NCI-H524 treated with DMSO at 0.1 percent for 48 hours (cell line): ENCODE measurements around the gene SPO11.
A peak's percentile ranks its signal among the peaks of the same experiment; 100 is the strongest.
"Not testable (repeated sequence)": the region's sequence is repeated elsewhere in the genome, so short reads cannot be mapped to it uniquely, and the experiment has no call there.

Source experiments
- DNase-seq: peaks from one replicate; lab custom pipeline; 2025; lab: John Stamatoyannopoulos, UW

SPO11 gene

DNA sequence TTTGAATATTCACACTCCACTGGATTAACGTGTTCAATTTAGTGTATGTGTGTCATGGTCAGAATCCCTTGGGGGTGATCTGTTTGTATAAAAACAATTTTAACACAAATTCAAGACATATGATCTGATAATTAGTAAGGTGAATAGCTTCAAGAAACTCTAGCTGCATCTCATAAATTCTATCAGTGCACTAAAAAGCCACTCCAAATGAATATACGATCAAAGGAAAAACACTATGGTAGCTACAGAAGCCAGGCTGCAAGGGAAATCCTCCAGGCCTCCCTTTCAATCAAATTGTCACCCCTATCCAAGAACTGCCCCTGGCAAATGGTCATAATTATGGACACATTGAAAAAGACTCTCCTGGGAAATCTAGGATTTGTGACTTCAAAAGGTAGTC, 12.1 kb downstream of the SPO11 start:
- DNase-seq: no peak

DNA sequence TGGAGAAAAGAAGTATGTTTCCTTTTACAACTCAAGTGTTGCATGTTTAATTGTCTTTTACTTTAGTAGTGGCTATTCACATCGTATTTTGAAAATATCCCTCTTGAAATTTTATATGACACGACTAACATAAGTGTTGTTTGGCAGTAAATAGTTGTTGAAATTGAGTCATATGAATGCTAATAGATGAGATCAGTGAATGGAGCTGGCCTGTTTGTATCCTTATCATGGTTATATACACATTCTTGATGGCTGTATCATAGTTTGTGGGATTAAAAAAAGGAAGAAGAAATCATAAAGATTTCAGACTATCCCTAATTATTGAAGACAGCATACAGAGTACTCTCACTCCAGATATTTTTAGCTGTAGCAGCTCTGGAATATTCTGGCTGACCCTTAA, 13.2 kb downstream of the SPO11 start:
- no peak for DNase-seq

DNA sequence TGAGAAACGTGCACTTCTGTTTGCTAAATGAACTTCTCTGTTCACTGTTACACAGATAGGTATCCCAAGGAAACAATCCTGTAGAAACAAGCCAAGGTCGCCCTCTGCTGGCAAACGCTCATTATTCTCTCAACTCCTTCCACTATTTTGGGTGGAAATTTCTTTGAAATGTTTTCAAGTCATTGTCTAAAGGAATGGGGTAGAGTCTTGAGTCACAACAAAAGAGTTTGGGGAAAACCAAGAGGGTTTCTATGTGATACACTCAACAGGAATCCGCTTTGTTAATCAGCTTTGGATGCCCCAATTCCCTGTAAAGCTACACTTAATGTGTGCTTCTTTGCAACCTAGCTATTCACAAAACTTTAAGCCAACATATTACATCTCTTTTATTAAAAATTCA, 16.9 kb downstream of the SPO11 start:
- no peak for DNase-seq

DNA sequence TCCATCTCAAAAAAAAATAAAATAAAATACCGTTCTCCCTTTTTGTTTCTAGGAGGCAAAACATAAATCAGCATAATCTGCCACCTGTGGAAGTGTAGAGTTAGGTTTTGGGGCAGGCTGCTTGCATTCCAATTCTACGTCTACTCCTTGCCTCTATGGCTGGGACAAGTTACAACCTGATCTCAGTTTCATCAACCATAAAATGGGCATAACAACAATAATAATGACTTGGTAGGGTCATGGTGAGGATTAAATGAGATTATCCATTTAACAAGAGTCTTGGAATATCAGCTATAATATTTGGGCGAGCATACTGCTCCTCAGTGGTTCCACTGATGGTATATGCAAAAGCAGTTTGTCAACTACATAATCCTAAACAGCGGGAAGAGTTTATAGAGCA, 17.8 kb downstream of the SPO11 start:
- no peak for DNase-seq

GRCh38 chr20:57348200-57348921, 18.8 kb downstream of the SPO11 start:
- not testable (repeated sequence) for DNase-seq

GRCh38 chr20:57348922-57349574, 19.4 kb downstream of the SPO11 start:
- DNase-seq: not testable (repeated sequence)

- DNase-seq: no peak
These were observed 20.6 kb downstream of the SPO11 start for GRCh38 chr20:57350081-57350710.

DNA sequence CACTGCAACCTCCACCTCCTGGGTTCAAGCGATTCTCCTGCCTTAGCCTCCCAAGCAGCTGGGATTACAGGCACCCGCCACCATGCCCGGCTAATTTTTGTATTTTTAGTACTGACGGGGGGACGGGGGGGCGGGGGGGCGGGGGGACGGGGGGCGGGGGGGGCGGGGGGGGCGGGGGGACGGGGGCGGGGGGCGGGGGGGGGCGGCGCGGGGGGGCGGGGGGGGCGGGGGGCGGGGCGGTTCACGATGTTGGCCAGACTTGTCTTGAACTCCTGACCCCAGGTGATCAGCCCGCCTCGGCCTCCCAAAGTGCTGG, 21.1 kb downstream of the SPO11 start:
- DNase-seq: not testable (repeated sequence)

DNA sequence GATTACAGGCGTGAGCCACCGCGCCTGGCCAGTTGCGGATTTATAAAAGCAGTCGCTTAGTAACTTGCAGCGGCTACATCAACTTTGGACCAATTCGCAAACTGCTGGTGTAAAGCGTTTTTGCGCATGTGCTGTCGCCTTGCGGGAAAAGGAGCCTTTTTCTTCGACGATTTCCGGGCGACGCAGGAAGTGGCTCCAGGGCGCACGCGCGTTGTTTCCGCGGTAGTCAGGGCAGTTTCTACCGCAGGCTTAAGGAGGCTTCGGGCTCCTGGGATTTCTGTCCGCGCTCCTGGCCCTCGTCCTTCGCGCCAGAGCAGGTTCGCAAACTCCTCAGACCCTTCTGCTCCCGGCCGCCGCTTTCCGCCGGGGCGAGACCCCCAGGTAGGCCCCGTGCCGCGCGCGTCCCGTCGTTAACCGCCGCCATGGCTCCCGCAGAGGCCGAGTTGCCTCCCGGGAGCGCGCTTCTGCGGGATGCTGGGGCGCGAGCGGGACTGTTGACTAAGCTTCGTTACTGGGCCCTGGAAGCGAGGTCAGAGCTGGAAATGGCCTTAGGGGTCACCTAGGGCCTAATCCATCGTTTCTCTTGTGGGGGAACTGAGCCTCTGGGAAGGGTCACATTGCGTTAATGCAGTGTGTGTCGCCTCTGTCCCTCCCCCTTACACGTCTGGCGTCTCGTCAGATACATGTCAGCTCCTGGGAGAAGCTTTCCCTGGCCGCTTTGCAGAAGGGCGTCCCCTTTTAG, 21.6 kb downstream of the SPO11 start, which contains the start of gene RAE1:
Gene RAE1 (plus strand): TSS at position 214 of the 742 bp plus-strand sequence. CDS start 2,784 bp downstream, outside the sequence.
- DNase-seq: peak; percentile 44

GRCh38 chr20:57352305-57352704, 22.7 kb downstream of the SPO11 start:
- DNase-seq: no peak

DNA sequence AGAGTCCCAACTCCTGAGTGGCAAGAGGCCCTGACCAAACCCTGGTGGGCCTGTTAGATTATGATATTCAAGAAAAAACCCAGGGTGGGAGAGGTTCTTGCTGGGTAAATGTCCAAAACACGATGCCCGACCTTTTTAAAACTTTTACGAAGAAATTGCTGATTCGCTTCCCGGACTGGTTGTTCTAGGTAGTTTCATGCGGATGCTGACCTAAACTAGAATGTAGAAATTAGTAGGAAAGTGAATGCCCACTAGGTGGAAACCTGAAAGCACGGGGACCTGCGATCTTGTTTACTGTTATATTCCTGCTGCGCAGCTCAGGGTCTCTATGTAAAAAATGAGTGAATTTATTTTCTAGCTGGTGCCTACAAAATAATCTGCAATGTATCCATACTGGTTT, 23.7 kb downstream of the SPO11 start:
- no peak for DNase-seq

- no peak for DNase-seq
These were observed 31.9 kb downstream of the SPO11 start for GRCh38 chr20:57361517-57361916.

DNA sequence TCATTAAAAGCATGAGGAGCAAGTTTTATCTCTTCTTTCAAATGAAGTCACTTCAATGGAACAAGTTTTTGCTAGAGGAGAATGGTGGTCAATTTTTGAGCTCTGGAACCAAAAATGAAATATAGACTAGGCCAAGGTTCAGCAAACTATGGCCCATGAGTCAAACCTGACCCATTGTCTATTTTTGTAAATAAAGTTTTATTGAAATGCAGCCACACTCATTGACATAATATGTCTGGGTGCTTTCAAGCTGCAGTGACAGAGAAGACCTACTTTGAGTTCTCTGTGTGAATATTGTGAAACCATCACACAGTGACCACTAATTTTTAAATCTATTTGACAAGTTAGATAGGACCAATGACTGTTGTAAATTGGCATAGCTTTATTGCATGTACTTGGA, 34.8 kb downstream of the SPO11 start:
- DNase-seq: no peak

DNA sequence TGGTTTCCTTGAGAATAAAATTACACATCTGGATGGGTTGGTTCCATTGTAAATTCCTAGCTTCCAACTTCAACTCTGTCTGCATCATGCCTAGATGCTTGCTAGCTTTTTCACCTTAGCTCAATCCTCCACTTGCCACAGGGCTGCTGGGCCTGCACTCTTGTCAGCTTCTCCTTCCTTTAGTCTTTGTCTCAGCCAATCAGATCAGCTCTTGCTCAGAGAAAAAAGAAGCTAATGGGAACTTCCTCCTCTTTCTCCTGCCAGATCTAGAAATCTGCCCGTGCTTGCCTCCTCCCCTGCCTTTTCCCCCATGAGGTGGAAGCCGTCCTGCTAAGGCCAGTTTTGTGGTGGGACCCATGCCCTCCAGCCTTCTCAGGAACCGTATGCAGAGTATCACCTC, 40.0 kb downstream of the SPO11 start:
- DNase-seq: no peak

DNA sequence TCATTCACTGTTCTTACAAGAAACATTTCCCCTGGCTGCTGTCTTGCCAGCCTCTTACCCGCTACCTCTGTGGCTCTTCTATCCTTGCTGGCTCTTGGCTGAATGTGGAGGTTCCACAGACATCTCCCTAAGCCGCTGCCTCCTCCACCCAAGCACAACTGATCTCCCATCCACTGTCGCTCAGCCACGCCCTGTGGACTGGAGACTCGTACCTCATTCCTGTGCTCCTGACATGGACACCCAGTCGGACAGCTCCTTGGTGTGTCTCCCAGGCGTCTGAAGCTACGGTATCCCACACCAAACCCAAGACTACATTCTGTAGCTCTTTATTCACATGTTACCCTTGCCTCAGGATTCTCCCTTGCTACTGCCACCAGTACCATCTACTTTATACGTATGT, 40.7 kb downstream of the SPO11 start:
- DNase-seq: no peak

DNA sequence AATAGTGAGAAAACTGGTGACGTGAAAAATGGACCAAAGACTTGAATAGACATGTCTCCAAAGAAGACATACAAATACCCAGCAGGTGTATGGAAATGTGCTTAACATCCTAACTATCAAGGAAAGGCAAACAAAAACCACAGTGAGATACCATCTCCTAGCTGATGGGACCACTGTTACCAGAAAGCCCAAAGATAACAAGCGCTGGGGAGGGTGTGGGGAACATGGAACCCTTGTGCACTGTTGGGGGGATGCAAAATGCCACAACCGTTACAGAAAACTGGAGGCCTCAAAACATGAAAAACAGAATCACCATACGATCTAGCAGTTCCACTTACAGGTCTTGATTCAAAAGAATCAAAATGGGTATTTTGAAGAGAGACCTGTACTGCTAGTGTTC, 41.8 kb downstream of the SPO11 start:
- DNase-seq: no peak

DNA sequence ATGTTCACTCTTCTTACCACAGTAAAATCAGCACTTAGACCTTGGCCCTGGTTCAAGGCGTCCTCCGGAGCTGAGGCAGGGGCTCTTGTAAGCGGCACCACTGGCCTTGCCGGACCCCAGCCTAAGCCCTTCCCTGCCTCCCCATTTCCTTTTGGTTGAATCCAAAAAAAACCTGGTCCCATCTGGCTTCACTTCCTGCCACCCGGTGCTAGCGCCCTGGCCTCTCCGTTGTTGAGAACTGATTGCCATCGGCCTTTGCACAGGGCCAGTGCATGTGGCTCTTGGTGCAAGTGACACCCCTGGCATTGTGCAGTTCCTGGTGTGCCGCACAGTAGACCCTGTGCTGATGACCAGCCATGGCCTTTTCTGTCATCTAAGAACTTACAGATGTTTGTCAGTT, 42.6 kb downstream of the SPO11 start:
- no peak for DNase-seq

- no peak for DNase-seq
These were observed 43.2 kb downstream of the SPO11 start for GRCh38 chr20:57372581-57373350.

- no peak for DNase-seq
These were observed 44.8 kb downstream of the SPO11 start for GRCh38 chr20:57374343-57374930.

DNA sequence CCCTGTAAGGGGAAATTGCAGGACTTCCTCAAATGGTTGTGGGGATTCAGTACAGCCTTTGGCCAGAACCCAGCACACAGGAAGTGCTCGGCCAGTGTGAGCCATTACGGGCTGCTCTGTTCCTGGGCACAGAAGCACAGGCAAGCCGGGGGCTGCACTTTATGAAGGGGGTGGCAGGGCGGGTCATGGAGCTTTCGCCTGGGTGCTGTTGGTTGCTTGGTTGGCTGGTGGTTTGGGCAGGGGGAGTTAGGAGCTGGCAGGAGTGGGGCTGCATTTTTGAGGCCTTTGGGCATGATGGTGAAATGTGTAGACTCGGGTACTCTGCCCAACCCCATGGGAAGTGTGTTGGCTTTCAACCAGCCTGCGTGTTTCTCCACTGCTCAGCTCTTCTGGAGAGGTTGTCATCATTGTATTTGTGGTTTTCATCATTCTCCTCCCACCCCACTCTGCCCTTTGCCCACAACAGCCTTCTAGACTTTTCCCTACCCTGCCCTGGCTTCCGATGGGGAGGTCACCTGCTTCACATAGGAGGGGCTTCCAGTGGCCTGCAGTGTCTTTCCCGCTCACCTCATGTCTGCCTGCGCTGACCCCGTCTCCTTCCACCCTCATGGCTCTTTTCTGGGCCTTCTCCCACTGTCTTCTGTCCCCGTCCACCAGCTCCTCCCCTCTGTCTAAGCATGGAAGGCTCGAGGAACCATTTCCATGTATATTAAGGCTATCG, 45.5 kb downstream of the SPO11 start:
- DNase-seq: no peak
